Measurements from ENCODE around the gene RMRP. TPM values are rescaled to one million over a fixed set of nuclear protein-coding genes. Genes with fewer than 3 reads are reported as not detected.
A peak's percentile ranks its signal among the peaks of the same experiment; 100 is the strongest.
"Not testable (repeated sequence)": the region's sequence is repeated elsewhere in the genome, so short reads cannot be mapped to it uniquely, and the experiment has no call there.

RMRP gene
- total RNA-seq, 4 donors from 2014 or later: 841 to 3,200 (median 2,180) TPM

- ATAC-seq (ENCODE audit: low FRiP score) (no peak), DNase-seq (ENCODE audit: low spot score) (no peak)
- no peak for TF ChIP-seq CTCF (IDR thresholded peaks at IDR 0.05)
Measured at GRCh38 chr9:35652829-35653209, 5.0 kb downstream of the RMRP start.

- no peak for ATAC-seq (ENCODE audit: low FRiP score)
- no peak for DNase-seq (ENCODE audit: low spot score)
- TF ChIP-seq CTCF (IDR thresholded peaks at IDR 0.05): no peak
Measured at GRCh38 chr9:35651956-35652828, 5.6 kb downstream of the RMRP start.

- DNase-seq (ENCODE audit: low spot score) (no peak), ATAC-seq (ENCODE audit: low FRiP score) (no peak)
- no peak for TF ChIP-seq CTCF (IDR thresholded peaks at IDR 0.05)
Measured at GRCh38 chr9:35650341-35651158, 7.3 kb downstream of the RMRP start, which contains the start of gene SIT1. Gene SIT1 (minus strand): TSS chr9:35650931. CDS start chr9:35650853, 78 bp downstream.

GRCh38 chr9:35649431-35650340, 8.1 kb downstream of the RMRP start:
- ATAC-seq (ENCODE audit: low FRiP score) (no peak), DNase-seq (ENCODE audit: low spot score) (no peak)
- TF ChIP-seq CTCF (IDR thresholded peaks at IDR 0.05): no peak

GRCh38 chr9:35646533-35647265, 11.1 kb downstream of the RMRP start:
- peak; percentile 95 for ATAC-seq (ENCODE audit: low FRiP score)
- TF ChIP-seq CTCF (IDR thresholded peaks at IDR 0.05): peak in 1 of 3 donors; percentile 92
- DNase-seq (ENCODE audit: low spot score): peak; percentile 85

- no peak for DNase-seq (ENCODE audit: low spot score)
- TF ChIP-seq CTCF (IDR thresholded peaks at IDR 0.05): no peak
- ATAC-seq (ENCODE audit: low FRiP score): peak; percentile 27
Measured at GRCh38 chr9:35646153-35646532, 11.7 kb downstream of the RMRP start.

GRCh38 chr9:35645736-35646135, 12.1 kb downstream of the RMRP start:
- not testable (repeated sequence) for DNase-seq (ENCODE audit: low spot score); ATAC-seq (ENCODE audit: low FRiP score)

Data from omental fat pad (tissue), 4 donors.